H1 (cell line): ENCODE data around the gene TFDP1.

Source experiments
- BACH1 ChIP-seq: IDR thresholded peaks from 2 replicates; pipeline ENCODE4 v1.6.1; 2012; ENCODE audit warnings: low read length, improper control_type of control experiment
- BRCA1 ChIP-seq: IDR thresholded peaks from 2 replicates; pipeline ENCODE4 v1.6.1; 2012; ENCODE audit warnings: low read depth, low read length, improper control_type of control experiment
- POLR2A ChIP-seq, 2 experiments: IDR thresholded peaks; 1 replicate in 1 of 2; 2 replicates in 1 of 2; pipeline ENCODE4 v1.6.1; 2011; ENCODE audit warnings: low read depth in 2 of 2, low read length in 2 of 2, mild to moderate bottlenecking in 2 of 2; ENCODE audit errors: control extremely low read depth in 1 of 2
- RAD21 ChIP-seq, 2 experiments: IDR thresholded peaks in 1 of 2; conservative IDR thresholded peaks in 1 of 2; 2 replicates each; pipeline ENCODE4 v1.6.1; 2011; ENCODE audit warnings: low read depth in 2 of 2, low read length in 2 of 2, improper control_type of control experiment in 1 of 2, inconsistent platforms in 1 of 2, mild to moderate bottlenecking in 1 of 2, moderate library complexity in 1 of 2
- SIN3A ChIP-seq, 2 experiments: IDR thresholded peaks in 1 of 2; conservative IDR thresholded peaks in 1 of 2; 2 replicates each; pipeline ENCODE4 v1.6.1; 2011 to 2012; ENCODE audit warnings: low read length in 2 of 2, improper control_type of control experiment in 1 of 2, low read depth in 1 of 2, mild to moderate bottlenecking in 1 of 2
- TF ChIP-seq, protein P1 (sequence below), 3 experiments: IDR thresholded peaks; 1 replicate in 2 of 3; 2 replicates in 1 of 3; pipeline versions ENCODE4 v1.5.1 to v1.6.1; 2011; ENCODE audit warnings: low read length in 3 of 3, mild to moderate bottlenecking in 3 of 3, inconsistent platforms in 2 of 3, low read depth in 1 of 3, moderate library complexity in 1 of 3; ENCODE audit not compliant: insufficient read depth in 1 of 3; ENCODE audit errors: control extremely low read depth in 1 of 3
- TF ChIP-seq, protein P2 (sequence below): IDR thresholded peaks from 2 replicates; pipeline ENCODE4 v1.6.1; 2011; ENCODE audit warnings: low read depth, mild to moderate bottlenecking, low read length; ENCODE audit not compliant: insufficient read depth

DNA sequence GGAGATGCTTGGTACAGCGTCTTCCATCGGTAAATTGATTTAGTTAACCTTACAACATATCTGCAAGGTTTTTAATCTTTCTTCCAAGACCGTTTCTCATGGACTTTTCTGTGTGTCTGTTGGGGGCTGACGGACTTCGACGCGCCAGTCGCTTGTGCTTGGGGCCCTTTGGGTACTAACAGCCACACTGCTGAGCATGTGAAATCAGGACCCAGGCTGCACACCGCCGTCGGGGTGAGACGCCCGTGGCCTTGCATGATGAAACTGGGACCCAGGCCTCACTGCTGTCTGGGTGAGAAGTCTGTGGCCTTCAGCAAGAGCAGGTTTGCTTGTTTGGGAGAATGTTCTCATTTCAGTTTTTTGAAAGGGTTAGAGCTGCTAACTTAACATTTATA, 63.7 kb downstream of the TFDP1 start:
- no peak for TF ChIP-seq BRCA1
- TF ChIP-seq, protein P1, sequence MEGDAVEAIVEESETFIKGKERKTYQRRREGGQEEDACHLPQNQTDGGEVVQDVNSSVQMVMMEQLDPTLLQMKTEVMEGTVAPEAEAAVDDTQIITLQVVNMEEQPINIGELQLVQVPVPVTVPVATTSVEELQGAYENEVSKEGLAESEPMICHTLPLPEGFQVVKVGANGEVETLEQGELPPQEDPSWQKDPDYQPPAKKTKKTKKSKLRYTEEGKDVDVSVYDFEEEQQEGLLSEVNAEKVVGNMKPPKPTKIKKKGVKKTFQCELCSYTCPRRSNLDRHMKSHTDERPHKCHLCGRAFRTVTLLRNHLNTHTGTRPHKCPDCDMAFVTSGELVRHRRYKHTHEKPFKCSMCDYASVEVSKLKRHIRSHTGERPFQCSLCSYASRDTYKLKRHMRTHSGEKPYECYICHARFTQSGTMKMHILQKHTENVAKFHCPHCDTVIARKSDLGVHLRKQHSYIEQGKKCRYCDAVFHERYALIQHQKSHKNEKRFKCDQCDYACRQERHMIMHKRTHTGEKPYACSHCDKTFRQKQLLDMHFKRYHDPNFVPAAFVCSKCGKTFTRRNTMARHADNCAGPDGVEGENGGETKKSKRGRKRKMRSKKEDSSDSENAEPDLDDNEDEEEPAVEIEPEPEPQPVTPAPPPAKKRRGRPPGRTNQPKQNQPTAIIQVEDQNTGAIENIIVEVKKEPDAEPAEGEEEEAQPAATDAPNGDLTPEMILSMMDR (IDR thresholded peaks at IDR 0.05; ENCODE audit: control extremely low read depth in 1 of 3, insufficient read depth in 1 of 3, low read depth in 1 of 3, low read length in 3 of 3) = no peak
- TF ChIP-seq SIN3A (conservative IDR thresholded peaks at IDR 0.05 in 1 of 2, IDR thresholded peaks at IDR 0.05 in 1 of 2; ENCODE audit: low read depth in 1 of 2, low read length in 2 of 2) = no peak
- TF ChIP-seq POLR2A (IDR thresholded peaks at IDR 0.05; ENCODE audit: control extremely low read depth in 1 of 2, low read depth in 2 of 2, low read length in 2 of 2) = no peak
- TF ChIP-seq, protein P2, sequence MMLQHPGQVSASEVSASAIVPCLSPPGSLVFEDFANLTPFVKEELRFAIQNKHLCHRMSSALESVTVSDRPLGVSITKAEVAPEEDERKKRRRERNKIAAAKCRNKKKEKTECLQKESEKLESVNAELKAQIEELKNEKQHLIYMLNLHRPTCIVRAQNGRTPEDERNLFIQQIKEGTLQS = no peak
- TF ChIP-seq RAD21 (IDR thresholded peaks at IDR 0.05 in 1 of 2, conservative IDR thresholded peaks at IDR 0.05 in 1 of 2; ENCODE audit: low read depth in 2 of 2, low read length in 2 of 2) = no peak
- no peak for TF ChIP-seq BACH1
